Measurements from ENCODE around the gene ACTA1.

DNA sequence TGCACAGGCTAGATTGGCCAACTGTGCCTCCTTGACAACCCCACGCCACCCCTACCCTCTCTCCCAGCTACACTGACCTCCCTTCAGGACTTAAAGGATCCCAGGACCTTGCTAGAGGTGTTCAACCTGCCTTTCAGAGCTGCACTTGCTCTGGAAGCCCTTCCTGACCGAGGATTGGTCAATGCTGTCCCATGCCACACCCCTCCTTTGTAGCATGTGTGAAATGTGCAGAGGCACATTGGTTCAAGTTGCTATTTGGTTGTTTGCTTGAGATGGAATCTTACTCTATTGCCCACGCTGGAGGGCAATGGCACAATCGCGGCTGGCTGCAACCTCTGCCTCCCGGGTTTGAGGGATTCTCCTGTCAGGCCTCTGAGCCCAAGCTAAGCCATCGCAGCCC is 21.8 kb downstream of the ACTA1 start:
- TF ChIP-seq NFIC (IDR thresholded peaks at IDR 0.05) (no peak), TEAD4 (IDR thresholded peaks at IDR 0.05) (no peak), CEBPB (IDR thresholded peaks at IDR 0.05) (no peak), RAD21 (IDR thresholded peaks at IDR 0.05; ENCODE audit: low read depth) (no peak), EP300 (IDR thresholded peaks at IDR 0.05; ENCODE audit: borderline replicate concordance) (no peak), EGR1 (IDR thresholded peaks at IDR 0.05) (no peak)
- TF ChIP-seq, protein P1, sequence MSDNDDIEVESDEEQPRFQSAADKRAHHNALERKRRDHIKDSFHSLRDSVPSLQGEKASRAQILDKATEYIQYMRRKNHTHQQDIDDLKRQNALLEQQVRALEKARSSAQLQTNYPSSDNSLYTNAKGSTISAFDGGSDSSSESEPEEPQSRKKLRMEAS (IDR thresholded peaks at IDR 0.05), result no peak
- TF ChIP-seq, protein P2, sequence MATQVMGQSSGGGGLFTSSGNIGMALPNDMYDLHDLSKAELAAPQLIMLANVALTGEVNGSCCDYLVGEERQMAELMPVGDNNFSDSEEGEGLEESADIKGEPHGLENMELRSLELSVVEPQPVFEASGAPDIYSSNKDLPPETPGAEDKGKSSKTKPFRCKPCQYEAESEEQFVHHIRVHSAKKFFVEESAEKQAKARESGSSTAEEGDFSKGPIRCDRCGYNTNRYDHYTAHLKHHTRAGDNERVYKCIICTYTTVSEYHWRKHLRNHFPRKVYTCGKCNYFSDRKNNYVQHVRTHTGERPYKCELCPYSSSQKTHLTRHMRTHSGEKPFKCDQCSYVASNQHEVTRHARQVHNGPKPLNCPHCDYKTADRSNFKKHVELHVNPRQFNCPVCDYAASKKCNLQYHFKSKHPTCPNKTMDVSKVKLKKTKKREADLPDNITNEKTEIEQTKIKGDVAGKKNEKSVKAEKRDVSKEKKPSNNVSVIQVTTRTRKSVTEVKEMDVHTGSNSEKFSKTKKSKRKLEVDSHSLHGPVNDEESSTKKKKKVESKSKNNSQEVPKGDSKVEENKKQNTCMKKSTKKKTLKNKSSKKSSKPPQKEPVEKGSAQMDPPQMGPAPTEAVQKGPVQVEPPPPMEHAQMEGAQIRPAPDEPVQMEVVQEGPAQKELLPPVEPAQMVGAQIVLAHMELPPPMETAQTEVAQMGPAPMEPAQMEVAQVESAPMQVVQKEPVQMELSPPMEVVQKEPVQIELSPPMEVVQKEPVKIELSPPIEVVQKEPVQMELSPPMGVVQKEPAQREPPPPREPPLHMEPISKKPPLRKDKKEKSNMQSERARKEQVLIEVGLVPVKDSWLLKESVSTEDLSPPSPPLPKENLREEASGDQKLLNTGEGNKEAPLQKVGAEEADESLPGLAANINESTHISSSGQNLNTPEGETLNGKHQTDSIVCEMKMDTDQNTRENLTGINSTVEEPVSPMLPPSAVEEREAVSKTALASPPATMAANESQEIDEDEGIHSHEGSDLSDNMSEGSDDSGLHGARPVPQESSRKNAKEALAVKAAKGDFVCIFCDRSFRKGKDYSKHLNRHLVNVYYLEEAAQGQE (IDR thresholded peaks at IDR 0.05; ENCODE audit: low read depth), result no peak

All from Ishikawa (cell line).